ENCODE data around the gene KHDC1.

The KHDC1 gene

DNA sequence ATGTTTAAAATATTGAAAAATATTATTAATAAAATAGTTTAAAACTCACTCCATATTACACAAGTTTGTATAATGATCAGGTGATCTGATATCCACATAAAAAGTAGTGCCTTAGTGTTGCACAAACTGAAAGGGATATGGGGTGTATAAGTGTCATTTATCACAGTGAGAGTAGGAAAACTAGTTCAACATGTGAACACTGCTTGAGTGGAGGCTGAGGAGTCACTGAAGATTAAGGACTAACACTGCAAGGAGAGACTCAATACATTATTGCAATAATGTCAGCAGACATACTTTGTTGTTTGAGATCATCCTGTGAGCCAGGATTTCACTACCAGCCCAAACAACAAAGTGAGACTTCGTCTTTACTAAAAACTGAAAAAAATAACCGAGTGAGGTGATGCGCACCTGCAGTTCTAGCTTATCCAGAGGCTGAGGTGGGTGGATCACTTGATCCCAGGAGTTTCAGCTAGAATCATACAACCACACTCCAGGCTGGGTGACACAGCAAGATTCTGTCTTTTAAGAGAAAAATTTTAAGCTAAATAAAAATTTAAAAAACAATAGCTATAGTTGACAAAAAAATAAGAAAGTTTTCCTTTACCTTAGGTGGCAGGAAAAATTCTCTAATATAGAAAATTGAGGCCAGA lies 35.3 kb downstream of the KHDC1 start:
- H3K36me3 ChIP-seq (replicated peaks; ENCODE audit: low read depth, low read length), result no peaks in the 10 kb centered on the region
- no peak for TF ChIP-seq EZH2phosphoT487 (IDR thresholded peaks at IDR 0.05; ENCODE audit: low read depth)
- TF ChIP-seq, protein P1, sequence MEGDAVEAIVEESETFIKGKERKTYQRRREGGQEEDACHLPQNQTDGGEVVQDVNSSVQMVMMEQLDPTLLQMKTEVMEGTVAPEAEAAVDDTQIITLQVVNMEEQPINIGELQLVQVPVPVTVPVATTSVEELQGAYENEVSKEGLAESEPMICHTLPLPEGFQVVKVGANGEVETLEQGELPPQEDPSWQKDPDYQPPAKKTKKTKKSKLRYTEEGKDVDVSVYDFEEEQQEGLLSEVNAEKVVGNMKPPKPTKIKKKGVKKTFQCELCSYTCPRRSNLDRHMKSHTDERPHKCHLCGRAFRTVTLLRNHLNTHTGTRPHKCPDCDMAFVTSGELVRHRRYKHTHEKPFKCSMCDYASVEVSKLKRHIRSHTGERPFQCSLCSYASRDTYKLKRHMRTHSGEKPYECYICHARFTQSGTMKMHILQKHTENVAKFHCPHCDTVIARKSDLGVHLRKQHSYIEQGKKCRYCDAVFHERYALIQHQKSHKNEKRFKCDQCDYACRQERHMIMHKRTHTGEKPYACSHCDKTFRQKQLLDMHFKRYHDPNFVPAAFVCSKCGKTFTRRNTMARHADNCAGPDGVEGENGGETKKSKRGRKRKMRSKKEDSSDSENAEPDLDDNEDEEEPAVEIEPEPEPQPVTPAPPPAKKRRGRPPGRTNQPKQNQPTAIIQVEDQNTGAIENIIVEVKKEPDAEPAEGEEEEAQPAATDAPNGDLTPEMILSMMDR (IDR thresholded peaks at IDR 0.05; ENCODE audit: low read depth, low read length), result no peak
- no peak overlapping the region for H3K4me3 ChIP-seq (ENCODE audit: low read length)
- H3K4me2 ChIP-seq (ENCODE audit: low read length), result no peak overlapping the region
- no peaks in the 10 kb centered on the region for H4K20me1 ChIP-seq (ENCODE audit: insufficient read depth, low read length)
- H3K27ac ChIP-seq (ENCODE audit: low read length), result no peak overlapping the region
- no peaks in the 10 kb centered on the region for H3K27me3 ChIP-seq (ENCODE audit: low read depth, low read length)
- H2AFZ ChIP-seq (ENCODE audit: low read depth, low read length), result no peak overlapping the region
- no peaks in the 10 kb centered on the region for H3K79me2 ChIP-seq (ENCODE audit: low read length)
- no peaks in the 10 kb centered on the region for H3K9me3 ChIP-seq (ENCODE audit: insufficient read depth, low read length)
- peaks cover 8% of the 10 kb centered on the region for H3K4me1 ChIP-seq (ENCODE audit: low read length)
- H3K9ac ChIP-seq (ENCODE audit: low read length), result no peak overlapping the region

DNA sequence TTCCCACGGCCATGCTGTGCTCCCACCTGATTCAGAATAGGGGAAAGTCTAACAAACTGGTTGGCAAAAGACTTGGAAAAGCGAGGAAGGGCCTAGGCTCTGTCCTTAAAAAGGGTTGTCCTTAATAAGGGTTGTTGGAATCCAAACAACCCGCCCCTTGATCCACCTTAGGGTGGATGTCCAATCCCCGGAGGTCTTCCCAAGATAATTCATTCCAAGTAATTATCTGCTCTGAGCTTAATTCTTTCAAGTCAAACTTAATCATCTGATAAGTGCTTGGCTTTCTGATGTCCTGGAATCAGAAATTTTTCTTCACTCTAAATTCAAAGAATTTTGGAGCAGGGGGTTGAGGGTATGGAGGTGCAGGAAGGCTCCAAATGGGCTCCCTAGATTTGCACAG lies 37.6 kb downstream of the KHDC1 start, which contains the start of gene KHDC1L:
Gene KHDC1L (minus strand): TSS at position 101 of the 400 bp plus-strand sequence. CDS start 88 bp downstream, at position 13.
- H4K20me1 ChIP-seq (ENCODE audit: insufficient read depth, low read length), result no peaks in the 10 kb centered on the region
- no peak within 1 kb of the TSS for H3K4me3 ChIP-seq (ENCODE audit: low read length)
- H3K79me2 ChIP-seq (ENCODE audit: low read length), result no peaks in the 10 kb centered on the region
- H3K27ac ChIP-seq (ENCODE audit: low read length), result no peak within 1 kb of the TSS
- H3K27me3 ChIP-seq (ENCODE audit: low read depth, low read length), result no peaks in the 10 kb centered on the region
- no peak for TF ChIP-seq EZH2phosphoT487 (IDR thresholded peaks at IDR 0.05; ENCODE audit: low read depth)
- TF ChIP-seq, protein P1 (IDR thresholded peaks at IDR 0.05; ENCODE audit: low read depth, low read length), result no peak
- H3K4me2 ChIP-seq (ENCODE audit: low read length), result no peak within 1 kb of the TSS
- H3K9me3 ChIP-seq (ENCODE audit: insufficient read depth, low read length), result no peaks in the 10 kb centered on the region
- no peaks in the 10 kb centered on the region for H3K36me3 ChIP-seq (replicated peaks; ENCODE audit: low read depth, low read length)
- H3K4me1 ChIP-seq (ENCODE audit: low read length), result 0 out of 2 replicates have a peak, but pooled peaks cover 3% of the 10 kb centered on the region
- no peak within 1 kb of the TSS for H3K9ac ChIP-seq (ENCODE audit: low read length)
- H2AFZ ChIP-seq (ENCODE audit: low read depth, low read length), result no peak within 1 kb of the TSS

DNA sequence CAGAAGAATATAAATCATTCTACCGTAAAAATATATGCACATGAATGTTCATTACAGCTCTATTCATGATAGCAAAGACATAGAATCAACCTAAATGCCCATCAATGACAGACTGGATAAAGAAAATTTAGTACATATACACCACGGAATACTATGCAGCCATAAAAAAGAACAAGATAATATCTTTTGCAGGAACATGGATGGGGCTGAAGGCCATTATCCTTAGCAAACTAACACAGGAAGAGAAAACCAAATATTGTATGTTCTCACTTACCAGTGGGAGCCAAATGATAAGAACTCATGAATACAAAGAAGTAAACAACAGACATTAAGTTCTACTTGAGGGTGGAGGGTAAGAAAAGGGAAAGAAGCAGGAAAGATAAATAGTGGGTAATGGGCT lies 46.1 kb downstream of the KHDC1 start:
- Histone ChIP-seq H3K27ac (ENCODE audit: low read length) (no peak overlapping the region), H3K9ac (ENCODE audit: low read length) (no peak overlapping the region), H3K79me2 (ENCODE audit: low read length) (no peaks in the 10 kb centered on the region), H3K9me3 (ENCODE audit: insufficient read depth, low read length) (no peaks in the 10 kb centered on the region), H3K4me2 (ENCODE audit: low read length) (no peak overlapping the region), H3K36me3 (replicated peaks; ENCODE audit: low read depth, low read length) (no peaks in the 10 kb centered on the region), H2AFZ (ENCODE audit: low read depth, low read length) (no peak overlapping the region), H3K4me1 (ENCODE audit: low read length) (no peaks in the 10 kb centered on the region), H4K20me1 (ENCODE audit: insufficient read depth, low read length) (no peaks in the 10 kb centered on the region), H3K27me3 (ENCODE audit: low read depth, low read length) (no peaks in the 10 kb centered on the region), H3K4me3 (ENCODE audit: low read length) (no peak overlapping the region)
- TF ChIP-seq, protein P1 (IDR thresholded peaks at IDR 0.05; ENCODE audit: low read depth, low read length), result no peak
- no peak for TF ChIP-seq EZH2phosphoT487 (IDR thresholded peaks at IDR 0.05; ENCODE audit: low read depth)

DNA sequence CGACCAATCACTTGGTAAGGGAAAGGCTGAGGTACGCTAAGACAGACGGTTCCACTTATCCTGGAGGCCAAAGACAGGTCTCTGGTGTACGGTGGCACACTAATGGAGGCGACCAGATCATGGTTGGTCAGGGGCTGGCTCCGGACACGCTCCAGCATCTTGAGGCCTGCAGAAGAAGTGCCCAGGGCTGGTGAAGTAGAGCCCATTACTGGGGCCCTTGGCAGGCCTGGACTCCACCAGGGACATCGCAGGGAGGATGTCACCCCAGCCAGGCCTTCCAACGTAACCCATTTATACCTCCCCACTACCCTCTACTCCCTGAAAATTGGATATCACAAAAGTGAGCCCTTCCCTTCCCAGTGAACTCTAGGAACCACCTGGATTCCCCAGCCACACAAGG lies 53.9 kb downstream of the KHDC1 start:
- Histone ChIP-seq H3K4me2 (ENCODE audit: low read length) (no peak overlapping the region), H3K4me3 (ENCODE audit: low read length) (no peak overlapping the region), H3K79me2 (ENCODE audit: low read length) (no peaks in the 10 kb centered on the region), H3K4me1 (ENCODE audit: low read length) (no peaks in the 10 kb centered on the region), H3K27me3 (ENCODE audit: low read depth, low read length) (no peaks in the 10 kb centered on the region), H4K20me1 (ENCODE audit: insufficient read depth, low read length) (no peaks in the 10 kb centered on the region), H3K9ac (ENCODE audit: low read length) (no peak overlapping the region), H3K9me3 (ENCODE audit: insufficient read depth, low read length) (no peaks in the 10 kb centered on the region), H3K36me3 (replicated peaks; ENCODE audit: low read depth, low read length) (no peaks in the 10 kb centered on the region), H3K27ac (ENCODE audit: low read length) (no peak overlapping the region), H2AFZ (ENCODE audit: low read depth, low read length) (no peak overlapping the region)
- TF ChIP-seq, protein P1 (IDR thresholded peaks at IDR 0.05; ENCODE audit: low read depth, low read length), result no peak
- no peak for TF ChIP-seq EZH2phosphoT487 (IDR thresholded peaks at IDR 0.05; ENCODE audit: low read depth)
